ENCODE measurements around the gene CCDC195.

DNA sequence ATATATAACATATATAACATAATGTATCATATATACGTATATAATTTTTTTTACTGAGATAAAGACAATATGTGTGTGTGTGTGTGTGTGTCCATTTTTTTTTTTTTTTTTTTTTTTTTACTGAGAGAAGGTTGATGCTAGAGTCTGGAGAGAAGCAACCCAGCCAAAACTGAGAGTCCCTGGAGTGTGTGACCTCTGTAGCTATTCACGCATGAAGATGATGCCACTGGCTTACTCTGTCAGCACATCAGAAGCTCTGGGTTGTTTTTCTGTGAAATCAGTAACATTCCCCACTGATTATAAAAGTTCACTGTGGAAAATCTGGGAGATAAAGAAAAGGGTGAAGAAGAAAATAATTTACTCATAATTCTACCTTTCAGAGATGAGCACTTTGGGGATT lies 27.2 kb downstream of the CCDC195 start:
- no peak for TF ChIP-seq POLR2A (IDR thresholded peaks at IDR 0.05)
- TF ChIP-seq, protein P1, sequence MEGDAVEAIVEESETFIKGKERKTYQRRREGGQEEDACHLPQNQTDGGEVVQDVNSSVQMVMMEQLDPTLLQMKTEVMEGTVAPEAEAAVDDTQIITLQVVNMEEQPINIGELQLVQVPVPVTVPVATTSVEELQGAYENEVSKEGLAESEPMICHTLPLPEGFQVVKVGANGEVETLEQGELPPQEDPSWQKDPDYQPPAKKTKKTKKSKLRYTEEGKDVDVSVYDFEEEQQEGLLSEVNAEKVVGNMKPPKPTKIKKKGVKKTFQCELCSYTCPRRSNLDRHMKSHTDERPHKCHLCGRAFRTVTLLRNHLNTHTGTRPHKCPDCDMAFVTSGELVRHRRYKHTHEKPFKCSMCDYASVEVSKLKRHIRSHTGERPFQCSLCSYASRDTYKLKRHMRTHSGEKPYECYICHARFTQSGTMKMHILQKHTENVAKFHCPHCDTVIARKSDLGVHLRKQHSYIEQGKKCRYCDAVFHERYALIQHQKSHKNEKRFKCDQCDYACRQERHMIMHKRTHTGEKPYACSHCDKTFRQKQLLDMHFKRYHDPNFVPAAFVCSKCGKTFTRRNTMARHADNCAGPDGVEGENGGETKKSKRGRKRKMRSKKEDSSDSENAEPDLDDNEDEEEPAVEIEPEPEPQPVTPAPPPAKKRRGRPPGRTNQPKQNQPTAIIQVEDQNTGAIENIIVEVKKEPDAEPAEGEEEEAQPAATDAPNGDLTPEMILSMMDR (IDR thresholded peaks at IDR 0.05): no peak

Data from testis (tissue), 2 donors.